ENCODE measurements around the gene RNF14. TPM values are rescaled to one million over a fixed set of nuclear protein-coding genes. Genes with fewer than 3 reads are reported as not detected.
A peak's percentile ranks its signal among the peaks of the same experiment; 100 is the strongest.

Gene RNF14
- total RNA-seq, 1 experiment from 2014 or later = 20.1 TPM

GRCh38 chr5:141945511-141946051, 23.3 kb upstream of the RNF14 start:
- Histone ChIP-seq H2BK15ac (ENCODE audit: low read depth, low read length) (no peak overlapping the region), H3K23me2 (ENCODE audit: insufficient read length, low read depth, low read length, poor library complexity, severe bottlenecking) (no peaks in the 10 kb centered on the region), H3K4me1 (ENCODE audit: insufficient read depth, low read length) (no peaks in the 10 kb centered on the region), H3K4me2 (ENCODE audit: insufficient read depth, insufficient read length, low read length) (no peak overlapping the region), H3K18ac (ENCODE audit: insufficient read length, low read depth, low read length) (no peak overlapping the region), H2BK5ac (ENCODE audit: insufficient read length, low read length) (no peak overlapping the region), H4K5ac (ENCODE audit: insufficient read length, low read depth, low read length) (no peak overlapping the region), H3K79me2 (ENCODE audit: insufficient read depth, low read length) (no peaks in the 10 kb centered on the region), H3K27ac (ENCODE audit: insufficient read length, low read depth, low read length) (no peak overlapping the region), H3K4ac (ENCODE audit: low read depth, low read length) (no peak overlapping the region), H3K79me1 (ENCODE audit: insufficient read depth, low read depth, low read length, poor library complexity, severe bottlenecking) (no peaks in the 10 kb centered on the region), H3K9ac (ENCODE audit: extremely low read depth, insufficient read length, low read length) (no peak overlapping the region), H2AK5ac (ENCODE audit: insufficient read length, low read length) (no peak overlapping the region), H4K8ac (replicated peaks; ENCODE audit: insufficient read length, low read depth, low read length) (no peak overlapping the region), H2BK20ac (ENCODE audit: low read depth, low read length, poor library complexity, severe bottlenecking) (no peak overlapping the region), H2BK12ac (ENCODE audit: insufficient read length, low read depth, low read length) (no peak overlapping the region), H3K56ac (ENCODE audit: insufficient read length, low read depth, low read length) (no peak overlapping the region), H3K23ac (ENCODE audit: insufficient read length, low read depth, low read length) (no peak overlapping the region), H4K20me1 (ENCODE audit: control insufficient read depth, insufficient read depth, insufficient read length) (no peaks in the 10 kb centered on the region), H4K91ac (ENCODE audit: insufficient read length, low read depth, low read length) (no peak overlapping the region), H2AFZ (ENCODE audit: low read length) (no peak overlapping the region), H3K14ac (ENCODE audit: insufficient read depth, low read length) (peak overlapping the region; percentile 0; the same call in 1 of the 2 replicates), H3T11ph (ENCODE audit: low read length) (no peak overlapping the region), H3K9me3 (ENCODE audit: control insufficient read depth, low read depth, low read length) (no peaks in the 10 kb centered on the region), H3K27me3 (ENCODE audit: insufficient read depth, low read length) (no peaks in the 10 kb centered on the region), H2BK120ac (ENCODE audit: low read depth, low read length, poor library complexity, severe bottlenecking) (no peak overlapping the region)
- Mint-ChIP-seq H3K27ac (peak overlapping the region in 1 of 3 experiments; percentile 39; a peak in 1 of 7 replicates), H3K4me3 (no peak overlapping the region), H3K4me1 (peaks cover 16 to 19% of the 10 kb centered on the region in 2 experiments), H3K36me3 (ENCODE audit: insufficient read depth in 1 of 3, low read depth in 3 of 3) (peaks cover 0 to under 1% (median 0%) of the 10 kb centered on the region in 3 experiments; a peak in 2 of 7 replicates), H3K9me3 (no peaks in the 10 kb centered on the region), H3K27me3 (ENCODE audit: low read depth) (peaks cover 11% of the 10 kb centered on the region)
- DNase-seq = peak; percentile 63
- no CpG with 5 or more reads among the region's 25 CpGs for WGBS (ENCODE audit: extremely low coverage, insufficient read length, low lambda C conversion rate)
- TF ChIP-seq CTCF (conservative IDR thresholded peaks at IDR 0.05) = no peak
